ENCODE results near the gene LRP2.

The LRP2 gene

DNA sequence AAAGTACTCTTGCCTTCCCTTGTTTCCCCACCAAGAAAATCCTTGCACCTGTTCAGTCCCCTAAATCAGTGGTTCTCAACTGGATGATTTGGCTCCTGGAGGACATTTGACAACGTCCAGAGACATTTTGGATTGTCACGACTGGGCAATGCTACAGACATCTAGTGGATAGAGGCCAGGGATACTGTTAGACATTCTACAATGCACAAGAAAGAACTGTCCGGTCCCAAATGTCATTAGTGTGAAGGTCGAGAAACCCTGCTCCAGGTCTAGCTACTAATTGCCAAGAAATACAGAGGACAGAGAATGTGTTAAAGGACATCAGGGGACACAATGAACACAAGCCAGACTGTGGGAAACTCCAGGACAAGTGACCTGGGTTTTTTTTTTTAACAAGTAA lies 60.0 kb downstream of the LRP2 start:
- H3K27me3 ChIP-seq (ENCODE audit: control insufficient read depth in 1 of 2, insufficient read depth in 2 of 2, low read length in 2 of 2), result peaks cover 4 to 7% of the 10 kb centered on the region in 2 donors
- no peak overlapping the region for H3K27ac ChIP-seq (ENCODE audit: low read depth, low read length)
- no peak overlapping the region for H3K4me3 ChIP-seq (ENCODE audit: low read depth in 1 of 2, low read length in 2 of 2)

DNA sequence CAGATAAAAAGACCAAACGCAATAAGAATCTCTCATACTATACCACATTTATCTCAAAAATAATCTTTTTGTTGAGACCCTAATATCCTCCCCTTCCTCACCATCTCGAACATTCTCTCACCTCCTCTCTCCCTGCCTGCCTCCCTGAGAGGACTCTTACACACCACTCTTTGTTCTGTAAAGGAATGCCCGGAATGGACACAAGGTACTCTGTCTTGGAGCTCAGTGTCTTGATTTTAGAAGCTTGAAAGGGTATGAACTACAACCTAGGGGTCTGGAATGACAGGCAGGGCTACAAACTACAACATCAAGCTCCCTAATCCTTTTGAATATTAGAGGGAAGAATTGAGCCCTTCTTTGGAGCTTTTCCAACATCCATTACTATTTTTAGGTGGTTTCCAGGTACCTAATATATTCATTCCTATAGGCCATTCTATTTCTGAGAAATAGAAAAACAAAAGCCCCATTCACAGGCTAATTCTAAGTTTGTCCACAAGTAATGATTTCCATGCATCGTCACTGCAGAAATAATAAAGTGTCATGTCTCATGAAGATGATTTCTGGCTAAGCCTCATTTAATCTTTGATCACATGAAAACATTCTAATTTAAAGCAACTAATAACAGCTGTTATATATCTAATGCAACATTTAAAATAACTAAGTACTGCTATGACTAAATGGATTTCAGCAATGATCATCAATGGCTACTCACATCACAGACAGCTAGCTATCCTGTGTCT lies 60.6 kb downstream of the LRP2 start:
- H3K4me1 ChIP-seq (ENCODE audit: control insufficient read depth in 1 of 2, insufficient read depth in 2 of 2, low read length in 2 of 2), result no peaks in the 10 kb centered on the region
- no peaks in the 10 kb centered on the region for H3K36me3 ChIP-seq (ENCODE audit: control insufficient read depth in 1 of 2, insufficient read depth in 2 of 2, low read length in 2 of 2)
- H3K27ac ChIP-seq (ENCODE audit: low read depth, low read length), result no peak overlapping the region
- no peak overlapping the region for H3K9ac ChIP-seq (ENCODE audit: low read depth in 1 of 2, low read length in 2 of 2)
- no peaks in the 10 kb centered on the region for H3K9me3 ChIP-seq (ENCODE audit: control insufficient read depth in 1 of 2, low read length in 2 of 2)
- H3K4me3 ChIP-seq (ENCODE audit: low read depth in 1 of 2, low read length in 2 of 2), result no peak overlapping the region
- H3K27me3 ChIP-seq (ENCODE audit: control insufficient read depth in 1 of 2, insufficient read depth in 2 of 2, low read length in 2 of 2), result peaks cover 4 to 7% of the 10 kb centered on the region in 2 donors

More for the DNA sequence above, 60.0 kb downstream of the LRP2 start:
- H3K9me3 ChIP-seq (ENCODE audit: control insufficient read depth in 1 of 2, low read length in 2 of 2), result no peaks in the 10 kb centered on the region
- H3K9ac ChIP-seq (ENCODE audit: low read depth in 1 of 2, low read length in 2 of 2), result no peak overlapping the region
- no peaks in the 10 kb centered on the region for H3K4me1 ChIP-seq (ENCODE audit: control insufficient read depth in 1 of 2, insufficient read depth in 2 of 2, low read length in 2 of 2)
- H3K36me3 ChIP-seq (ENCODE audit: control insufficient read depth in 1 of 2, insufficient read depth in 2 of 2, low read length in 2 of 2), result no peaks in the 10 kb centered on the region

DNA sequence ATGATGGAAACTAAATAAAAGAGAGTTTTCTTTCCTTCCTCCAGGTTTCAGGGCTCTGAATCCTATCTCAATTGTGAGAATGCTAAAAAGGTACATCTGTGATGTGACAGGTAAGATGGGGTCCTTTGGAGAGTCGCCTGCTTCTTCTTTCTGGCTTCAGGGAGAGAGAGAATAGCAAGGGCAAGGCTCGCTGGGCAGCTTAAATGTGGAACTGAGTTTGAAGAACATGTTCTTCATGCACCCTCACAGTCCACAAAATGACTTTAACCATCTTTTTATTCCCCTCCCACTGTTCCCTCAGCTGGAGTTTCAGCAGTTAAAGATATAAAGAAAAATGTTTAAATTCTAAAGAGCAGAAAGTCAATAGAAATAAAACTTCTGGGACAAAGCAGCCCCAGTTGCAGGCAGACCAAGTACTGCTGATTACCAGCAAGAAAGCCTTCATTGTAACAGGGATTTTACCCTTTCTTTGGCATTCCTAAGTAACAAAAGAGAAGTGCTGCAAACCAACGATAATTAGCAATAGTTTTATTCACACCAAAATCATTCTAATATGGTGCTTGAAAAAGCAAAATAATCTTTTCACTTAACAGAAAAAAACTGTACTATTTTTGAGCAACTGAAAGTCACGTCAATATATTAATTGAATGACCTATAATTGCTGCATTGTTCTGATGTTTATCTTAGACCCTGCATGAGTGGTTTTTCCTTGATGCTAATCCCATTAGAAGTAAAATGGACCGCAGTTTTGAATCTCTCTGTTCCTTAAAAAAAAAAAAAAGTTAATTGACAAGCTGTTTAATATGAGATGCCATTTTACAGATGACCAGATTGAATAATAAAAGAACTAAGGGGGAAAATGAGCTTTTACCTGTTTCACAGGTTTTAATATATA lies 61.5 kb downstream of the LRP2 start:
- no peak overlapping the region for H3K27ac ChIP-seq (ENCODE audit: low read depth, low read length)
- no peaks in the 10 kb centered on the region for H3K9me3 ChIP-seq (ENCODE audit: control insufficient read depth in 1 of 2, low read length in 2 of 2)
- no peaks in the 10 kb centered on the region for H3K4me1 ChIP-seq (ENCODE audit: control insufficient read depth in 1 of 2, insufficient read depth in 2 of 2, low read length in 2 of 2)
- H3K9ac ChIP-seq (ENCODE audit: low read depth in 1 of 2, low read length in 2 of 2), result no peak overlapping the region
- peaks cover 4 to 7% of the 10 kb centered on the region in 2 donors for H3K27me3 ChIP-seq (ENCODE audit: control insufficient read depth in 1 of 2, insufficient read depth in 2 of 2, low read length in 2 of 2)
- no peak overlapping the region for H3K4me3 ChIP-seq (ENCODE audit: low read depth in 1 of 2, low read length in 2 of 2)
- H3K36me3 ChIP-seq (ENCODE audit: control insufficient read depth in 1 of 2, insufficient read depth in 2 of 2, low read length in 2 of 2), result no peaks in the 10 kb centered on the region

DNA sequence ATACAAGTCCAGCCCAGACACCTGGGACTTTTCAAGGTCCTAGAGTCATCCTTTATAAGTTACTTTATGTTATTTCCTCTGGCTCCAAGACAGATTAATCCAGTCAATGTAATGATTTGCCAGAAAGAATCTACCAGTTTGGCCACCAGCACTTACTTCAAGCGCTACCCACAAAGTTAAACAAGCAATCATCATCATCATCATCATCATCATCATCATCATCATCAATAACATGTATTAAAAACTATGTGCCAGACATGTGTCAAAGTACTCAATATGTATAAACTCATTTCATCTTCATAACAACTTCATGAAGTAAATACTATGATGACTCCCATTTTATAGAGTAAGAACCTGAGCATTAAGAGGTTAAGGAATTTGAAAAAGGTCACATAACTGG lies 64.3 kb downstream of the LRP2 start:
- Histone ChIP-seq H3K27ac (ENCODE audit: low read depth, low read length) (no peak overlapping the region), H3K9me3 (ENCODE audit: control insufficient read depth in 1 of 2, low read length in 2 of 2) (no peaks in the 10 kb centered on the region), H3K4me3 (ENCODE audit: low read depth in 1 of 2, low read length in 2 of 2) (no peak overlapping the region), H3K4me1 (ENCODE audit: control insufficient read depth in 1 of 2, insufficient read depth in 2 of 2, low read length in 2 of 2) (no peaks in the 10 kb centered on the region), H3K9ac (ENCODE audit: low read depth in 1 of 2, low read length in 2 of 2) (no peak overlapping the region), H3K27me3 (ENCODE audit: control insufficient read depth in 1 of 2, insufficient read depth in 2 of 2, low read length in 2 of 2) (peaks cover 6 to 7% of the 10 kb centered on the region in 2 donors), H3K36me3 (ENCODE audit: control insufficient read depth in 1 of 2, insufficient read depth in 2 of 2, low read length in 2 of 2) (no peaks in the 10 kb centered on the region)

DNA sequence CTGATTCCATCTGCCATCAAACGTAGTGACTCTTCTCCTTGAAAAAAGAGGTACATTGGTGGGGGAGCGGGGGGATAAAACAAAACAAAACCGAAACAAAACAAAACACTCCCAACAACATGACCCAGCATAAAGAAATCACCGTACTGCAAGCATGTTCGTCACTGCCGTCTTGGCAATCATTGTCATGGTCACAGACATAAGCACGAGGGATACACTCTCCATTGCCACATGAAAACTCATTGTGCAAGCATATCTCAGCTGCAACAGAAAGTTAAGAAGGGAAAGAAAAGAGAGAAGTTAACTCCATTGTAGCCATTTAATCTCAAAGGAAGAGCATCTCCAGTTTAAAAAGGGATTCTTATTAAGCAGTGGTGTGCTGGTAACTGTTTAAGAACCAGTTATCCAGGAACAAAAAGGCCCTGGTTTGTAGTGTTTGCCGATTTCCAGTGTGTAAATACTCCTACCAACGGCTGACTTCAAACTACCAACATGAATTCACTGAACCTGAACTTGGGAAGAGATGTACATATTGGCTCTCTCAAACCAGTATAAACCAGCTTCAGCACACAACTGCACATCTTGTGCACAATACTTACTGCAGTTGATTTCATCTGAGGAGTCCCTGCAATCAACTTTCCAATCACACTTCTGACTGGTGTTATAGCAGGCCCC lies 68.2 kb downstream of the LRP2 start:
- no peaks in the 10 kb centered on the region for H3K36me3 ChIP-seq (ENCODE audit: control insufficient read depth in 1 of 2, insufficient read depth in 2 of 2, low read length in 2 of 2)
- no peaks in the 10 kb centered on the region for H3K4me1 ChIP-seq (ENCODE audit: control insufficient read depth in 1 of 2, insufficient read depth in 2 of 2, low read length in 2 of 2)
- peaks cover 2% of the 10 kb centered on the region in 2 donors for H3K27me3 ChIP-seq (ENCODE audit: control insufficient read depth in 1 of 2, insufficient read depth in 2 of 2, low read length in 2 of 2)
- no peak overlapping the region for H3K27ac ChIP-seq (ENCODE audit: low read depth, low read length)
- no peak overlapping the region for H3K9ac ChIP-seq (ENCODE audit: low read depth in 1 of 2, low read length in 2 of 2)
- H3K9me3 ChIP-seq (ENCODE audit: control insufficient read depth in 1 of 2, low read length in 2 of 2), result no peaks in the 10 kb centered on the region
- H3K4me3 ChIP-seq (ENCODE audit: low read depth in 1 of 2, low read length in 2 of 2), result no peak overlapping the region

DNA sequence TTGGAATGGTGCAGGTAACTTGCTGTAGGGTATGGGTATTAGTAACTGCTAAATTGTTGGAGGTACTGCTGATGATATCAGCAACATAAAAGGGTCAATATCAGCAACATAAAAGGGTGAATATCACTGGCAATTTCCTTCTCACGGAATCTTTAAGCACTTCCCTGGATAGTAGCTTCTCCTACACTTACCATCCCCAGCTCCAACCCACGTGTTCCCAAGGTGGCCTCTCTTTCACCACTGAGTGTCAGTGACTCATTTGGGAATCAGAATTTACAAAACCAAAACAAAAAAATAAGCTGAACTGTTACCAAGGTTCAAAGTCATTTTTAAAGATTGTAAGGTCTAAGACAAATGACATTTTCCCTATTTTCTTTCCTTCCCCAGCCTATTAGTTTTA lies 70.8 kb downstream of the LRP2 start:
- H3K9me3 ChIP-seq (ENCODE audit: control insufficient read depth in 1 of 2, low read length in 2 of 2), result no peaks in the 10 kb centered on the region
- no peak overlapping the region for H3K9ac ChIP-seq (ENCODE audit: low read depth in 1 of 2, low read length in 2 of 2)
- H3K4me3 ChIP-seq (ENCODE audit: low read depth in 1 of 2, low read length in 2 of 2), result no peak overlapping the region
- H3K27me3 ChIP-seq (ENCODE audit: control insufficient read depth in 1 of 2, insufficient read depth in 2 of 2, low read length in 2 of 2), result peaks cover 0 to 2% of the 10 kb centered on the region in 2 donors
- no peaks in the 10 kb centered on the region for H3K36me3 ChIP-seq (ENCODE audit: control insufficient read depth in 1 of 2, insufficient read depth in 2 of 2, low read length in 2 of 2)
- no peaks in the 10 kb centered on the region for H3K4me1 ChIP-seq (ENCODE audit: control insufficient read depth in 1 of 2, insufficient read depth in 2 of 2, low read length in 2 of 2)
- H3K27ac ChIP-seq (ENCODE audit: low read depth, low read length), result no peak overlapping the region

DNA sequence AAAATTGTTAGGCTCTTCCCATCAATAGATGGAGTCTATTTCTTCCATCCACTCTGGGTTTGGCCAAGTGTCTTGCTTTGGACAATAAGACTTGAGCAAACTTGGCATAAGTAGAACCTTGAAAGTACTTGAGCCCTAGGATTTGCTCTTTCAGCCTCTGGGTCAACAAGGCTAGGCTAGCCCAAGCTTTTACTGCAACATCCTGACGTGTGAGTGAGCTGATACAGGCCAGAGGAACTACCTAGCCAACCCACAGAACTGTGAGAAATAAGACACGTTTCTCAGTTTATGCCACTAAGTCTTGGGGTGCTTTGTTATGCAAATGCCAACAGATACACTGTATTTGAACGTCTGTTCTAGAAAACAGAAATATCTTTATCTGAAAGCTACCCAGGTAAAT lies 71.9 kb downstream of the LRP2 start:
- Histone ChIP-seq H3K27ac (ENCODE audit: low read depth, low read length) (no peak overlapping the region), H3K27me3 (ENCODE audit: control insufficient read depth in 1 of 2, insufficient read depth in 2 of 2, low read length in 2 of 2) (peaks cover 0 to 2% of the 10 kb centered on the region in 2 donors), H3K9ac (ENCODE audit: low read depth in 1 of 2, low read length in 2 of 2) (no peak overlapping the region), H3K9me3 (ENCODE audit: control insufficient read depth in 1 of 2, low read length in 2 of 2) (no peaks in the 10 kb centered on the region), H3K4me1 (ENCODE audit: control insufficient read depth in 1 of 2, insufficient read depth in 2 of 2, low read length in 2 of 2) (no peaks in the 10 kb centered on the region), H3K36me3 (ENCODE audit: control insufficient read depth in 1 of 2, insufficient read depth in 2 of 2, low read length in 2 of 2) (no peaks in the 10 kb centered on the region), H3K4me3 (ENCODE audit: low read depth in 1 of 2, low read length in 2 of 2) (no peak overlapping the region)

DNA sequence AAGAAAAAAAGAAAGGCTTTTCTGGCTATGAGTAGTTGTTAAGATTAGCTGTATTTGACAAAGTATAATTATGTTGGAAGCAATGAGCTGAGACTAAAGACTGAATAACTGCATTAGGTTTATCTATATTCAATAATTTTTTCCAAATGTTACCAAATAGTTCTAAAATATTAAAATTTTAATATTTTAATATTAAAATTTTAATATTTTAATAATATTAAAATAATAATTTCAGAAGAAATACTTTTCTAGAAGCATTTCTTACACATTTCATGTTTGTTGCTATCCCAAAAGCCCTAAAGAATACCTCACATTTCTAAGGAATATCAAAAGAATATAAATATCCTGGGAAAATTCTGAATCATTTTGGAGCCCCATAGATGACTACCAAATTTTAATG lies 74.7 kb downstream of the LRP2 start:
- H3K9me3 ChIP-seq (ENCODE audit: control insufficient read depth in 1 of 2, low read length in 2 of 2), result no peaks in the 10 kb centered on the region
- H3K27ac ChIP-seq (ENCODE audit: low read depth, low read length), result no peak overlapping the region
- no peak overlapping the region for H3K4me3 ChIP-seq (ENCODE audit: low read depth in 1 of 2, low read length in 2 of 2)
- H3K27me3 ChIP-seq (ENCODE audit: control insufficient read depth in 1 of 2, insufficient read depth in 2 of 2, low read length in 2 of 2), result no peaks in the 10 kb centered on the region
- no peak overlapping the region for H3K9ac ChIP-seq (ENCODE audit: low read depth in 1 of 2, low read length in 2 of 2)
- no peaks in the 10 kb centered on the region for H3K36me3 ChIP-seq (ENCODE audit: control insufficient read depth in 1 of 2, insufficient read depth in 2 of 2, low read length in 2 of 2)
- no peaks in the 10 kb centered on the region for H3K4me1 ChIP-seq (ENCODE audit: control insufficient read depth in 1 of 2, insufficient read depth in 2 of 2, low read length in 2 of 2)

DNA sequence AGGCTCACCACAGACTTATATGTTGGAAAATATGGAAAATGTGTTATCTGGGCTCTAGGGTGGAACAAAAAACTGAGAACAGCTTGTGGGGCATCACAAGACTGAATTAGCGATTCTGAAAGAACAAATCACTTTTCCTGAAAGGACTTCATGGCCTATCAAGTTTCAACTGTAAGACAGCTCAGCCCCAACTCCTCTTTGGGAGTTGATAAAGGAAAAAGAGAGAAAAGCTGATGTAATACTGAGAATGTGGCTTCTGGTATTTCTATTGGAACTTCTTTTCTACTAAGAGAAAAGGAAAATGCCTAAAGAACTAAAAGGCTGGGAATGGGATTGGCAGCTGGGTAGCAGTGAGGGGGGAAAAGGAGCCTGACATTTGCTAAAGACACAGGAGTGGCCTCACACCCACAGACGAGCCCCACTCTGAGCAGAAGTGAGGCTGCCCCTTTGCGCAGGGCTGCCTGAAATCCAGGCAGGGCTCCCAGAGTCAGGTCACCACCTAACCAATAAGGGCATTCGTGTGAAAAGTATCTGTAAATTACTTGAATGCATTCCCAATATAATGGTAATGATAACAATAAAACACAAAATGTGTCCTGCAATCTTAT lies 75.6 kb downstream of the LRP2 start:
- Histone ChIP-seq H3K27me3 (ENCODE audit: control insufficient read depth in 1 of 2, insufficient read depth in 2 of 2, low read length in 2 of 2) (no peaks in the 10 kb centered on the region), H3K36me3 (ENCODE audit: control insufficient read depth in 1 of 2, insufficient read depth in 2 of 2, low read length in 2 of 2) (no peaks in the 10 kb centered on the region), H3K9ac (ENCODE audit: low read depth in 1 of 2, low read length in 2 of 2) (no peak overlapping the region), H3K9me3 (ENCODE audit: control insufficient read depth in 1 of 2, low read length in 2 of 2) (no peaks in the 10 kb centered on the region), H3K27ac (ENCODE audit: low read depth, low read length) (no peak overlapping the region), H3K4me1 (ENCODE audit: control insufficient read depth in 1 of 2, insufficient read depth in 2 of 2, low read length in 2 of 2) (no peaks in the 10 kb centered on the region), H3K4me3 (ENCODE audit: low read depth in 1 of 2, low read length in 2 of 2) (no peak overlapping the region)
